Gastrocnemius medialis (tissue), 4 donors: ENCODE measurements around the gene NUTM1.

Source experiments
- CTCF ChIP-seq, 5 experiments: fragments of 450-650 bp in 3 of 5; fragments of 200-600 bp in 2 of 5; sonication (generic) in 2 of 5; IDR thresholded peaks in 4 of 5; conservative IDR thresholded peaks in 1 of 5; 1 replicate in 4 of 5; 2 replicates in 1 of 5; pipeline ENCODE4 v1.5.1; 2016 to 2019; ENCODE audit warnings: antibody characterized with exemption in 5 of 5, mild to moderate bottlenecking in 3 of 5, moderate library complexity in 3 of 5
- POLR2A ChIP-seq, 2 donors: fragments of 450-650 bp; IDR thresholded peaks; one replicate each; pipeline ENCODE4 v1.6.1; 2017; ENCODE audit warnings: antibody characterized with exemption in 2 of 2, mild to moderate bottlenecking in 2 of 2, moderate library complexity in 2 of 2

GRCh38 chr15:34365836-34366235 is 22.7 kb downstream of the NUTM1 start:
- no peak for TF ChIP-seq CTCF (IDR thresholded peaks at IDR 0.05 in 4 of 5, conservative IDR thresholded peaks at IDR 0.05 in 1 of 5)
- TF ChIP-seq POLR2A (IDR thresholded peaks at IDR 0.05): no peak
